MM.1S (cell line): ENCODE measurements around the gene ATP9A.

Source experiments
- DNase-seq: peaks from one replicate; pipeline ENCODE4 v3.0.0-alpha.2; 2015
- H2AFZ ChIP-seq: fragments of 300-600 bp; sonication (generic); 2 replicates; pipeline ENCODE4 v1.6.0; 2016; ENCODE audit warnings: antibody characterized with exemption, low read length
- H3F3A ChIP-seq: fragments of 300-600 bp; sonication (generic); 2 replicates; pipeline ENCODE4 v1.6.1; 2016; ENCODE audit warnings: mild to moderate bottlenecking, antibody characterized with exemption, low read length, moderate library complexity, mixed read lengths; ENCODE audit not compliant: insufficient read depth
- H3K27ac ChIP-seq: fragments of 300-600 bp; sonication (generic); 2 replicates; pipeline ENCODE4 v1.5.1; 2016; ENCODE audit warnings: mild to moderate bottlenecking, low read length
- H3K27me3 ChIP-seq: fragments of 300-600 bp; sonication (generic); replicated peaks from 2 replicates; pipeline ENCODE4 v1.6.0; 2016; ENCODE audit warnings: low read length; ENCODE audit not compliant: insufficient read depth
- H3K36me3 ChIP-seq: fragments of 300-600 bp; sonication (generic); replicated peaks from 2 replicates; pipeline ENCODE4 v1.6.1; 2016; ENCODE audit warnings: mild to moderate bottlenecking, low read length, mixed read lengths; ENCODE audit not compliant: insufficient read depth
- H3K4me1 ChIP-seq: fragments of 300-600 bp; sonication (generic); 2 replicates; pipeline ENCODE4 v1.6.1; 2016; ENCODE audit warnings: low read length, mixed read lengths
- H3K4me2 ChIP-seq: fragments of 300-600 bp; sonication (generic); 2 replicates; pipeline ENCODE4 v1.6.0; 2016; ENCODE audit warnings: low read depth, low read length
- H3K4me3 ChIP-seq: fragments of 300-600 bp; sonication (generic); 2 replicates; pipeline ENCODE4 v1.5.1; 2016; ENCODE audit warnings: low read length, mixed read lengths
- H3K79me2 ChIP-seq: fragments of 300-600 bp; sonication (generic); 2 replicates; pipeline ENCODE4 v1.6.1; 2016; ENCODE audit warnings: mixed run types, low read length, mixed read lengths
- H3K9ac ChIP-seq: fragments of 300-600 bp; sonication (generic); 2 replicates; pipeline ENCODE4 v1.6.1; 2016; ENCODE audit warnings: low read length, mixed read lengths
- H3K9me2 ChIP-seq: fragments of 300-600 bp; sonication (generic); replicated peaks from 2 replicates; pipeline ENCODE4 v1.6.1; 2016; ENCODE audit warnings: mild to moderate bottlenecking, low read length, mixed read lengths; ENCODE audit not compliant: insufficient read depth
- H3K9me3 ChIP-seq: fragments of 300-600 bp; sonication (generic); replicated peaks from 2 replicates; pipeline ENCODE4 v1.6.1; 2016; ENCODE audit warnings: mild to moderate bottlenecking, low read length, mixed read lengths; ENCODE audit not compliant: insufficient read depth
- H4K20me1 ChIP-seq: fragments of 300-600 bp; sonication (generic); 2 replicates; pipeline ENCODE4 v1.6.1; 2016; ENCODE audit warnings: mild to moderate bottlenecking, low read length, moderate library complexity, mixed read lengths; ENCODE audit not compliant: insufficient read depth
- CTCF ChIP-seq: fragments of 300-600 bp; sonication (generic); IDR thresholded peaks from 2 replicates; pipeline ENCODE4 v1.5.1; 2016; ENCODE audit warnings: antibody characterized with exemption, low read length, mixed read lengths
- EZH2 ChIP-seq: fragments of 300-600 bp; sonication (generic); optimal IDR thresholded peaks from 2 replicates; pipeline ENCODE3; 2017; ENCODE audit warnings: low read depth, mild to moderate bottlenecking, antibody characterized with exemption, low read length, mixed read lengths
- EZH2phosphoT487 ChIP-seq: fragments of 300-600 bp; sonication (generic); IDR thresholded peaks from 2 replicates; pipeline ENCODE4 v1.6.1; 2018; ENCODE audit warnings: antibody characterized with exemption, low read length

Gene ATP9A

GRCh38 chr20:51614687-51615086, 153.5 kb downstream of the ATP9A start:
- H3K27me3 ChIP-seq: no peaks in the 10 kb centered on the region
- TF ChIP-seq EZH2 (no peak), EZH2phosphoT487 (no peak), CTCF (no peak)
- no peak overlapping the region for H3K27ac ChIP-seq
- H3F3A ChIP-seq: no peaks in the 10 kb centered on the region
- no peak overlapping the region for H2AFZ ChIP-seq
- no peaks in the 10 kb centered on the region for H4K20me1 ChIP-seq
- H3K36me3 ChIP-seq: no peaks in the 10 kb centered on the region
- no peaks in the 10 kb centered on the region for H3K4me1 ChIP-seq
- no peak overlapping the region for H3K9ac ChIP-seq
- H3K4me3 ChIP-seq: no peak overlapping the region
- H3K9me2 ChIP-seq: no peaks in the 10 kb centered on the region
- H3K9me3 ChIP-seq: no peaks in the 10 kb centered on the region
- no peak for DNase-seq
- H3K79me2 ChIP-seq: no peaks in the 10 kb centered on the region
- no peak overlapping the region for H3K4me2 ChIP-seq

GRCh38 chr20:51613580-51613979, 154.6 kb downstream of the ATP9A start:
- Histone ChIP-seq H3K4me2 (no peak overlapping the region), H3K79me2 (no peaks in the 10 kb centered on the region), H3K4me1 (no peaks in the 10 kb centered on the region), H3K9me3 (no peaks in the 10 kb centered on the region), H4K20me1 (no peaks in the 10 kb centered on the region), H3K9me2 (no peaks in the 10 kb centered on the region), H3K36me3 (no peaks in the 10 kb centered on the region), H3K27me3 (no peaks in the 10 kb centered on the region), H2AFZ (no peak overlapping the region), H3K9ac (no peak overlapping the region), H3K27ac (no peak overlapping the region), H3K4me3 (no peak overlapping the region), H3F3A (no peaks in the 10 kb centered on the region)
- no peak for DNase-seq
- TF ChIP-seq EZH2: no peak
- no peak for TF ChIP-seq CTCF

- Histone ChIP-seq H3K9me3 (no peaks in the 10 kb centered on the region), H3K4me3 (no peak overlapping the region), H3K9ac (no peak overlapping the region), H3K9me2 (no peaks in the 10 kb centered on the region), H3K36me3 (no peaks in the 10 kb centered on the region), H3K79me2 (no peaks in the 10 kb centered on the region), H3F3A (no peaks in the 10 kb centered on the region), H4K20me1 (no peaks in the 10 kb centered on the region), H3K27ac (no peak overlapping the region), H2AFZ (no peak overlapping the region), H3K27me3 (no peaks in the 10 kb centered on the region), H3K4me2 (no peak overlapping the region), H3K4me1 (no peaks in the 10 kb centered on the region)
- no peak for DNase-seq
- no peak for TF ChIP-seq EZH2phosphoT487
- TF ChIP-seq EZH2: no peak
- TF ChIP-seq CTCF: no peak
Measured at GRCh38 chr20:51612896-51613295, 155.3 kb downstream of the ATP9A start.

- DNase-seq: no peak
- no peak overlapping the region for H3K9ac ChIP-seq
- no peaks in the 10 kb centered on the region for H3K36me3 ChIP-seq
- no peak for TF ChIP-seq CTCF
- TF ChIP-seq EZH2: no peak
- no peak for TF ChIP-seq EZH2phosphoT487
- no peaks in the 10 kb centered on the region for H3K27me3 ChIP-seq
- no peak overlapping the region for H3K4me2 ChIP-seq
- H3K9me2 ChIP-seq: no peaks in the 10 kb centered on the region
- H3K79me2 ChIP-seq: no peaks in the 10 kb centered on the region
- H2AFZ ChIP-seq: no peak overlapping the region
- H3F3A ChIP-seq: no peaks in the 10 kb centered on the region
- no peaks in the 10 kb centered on the region for H3K4me1 ChIP-seq
- no peaks in the 10 kb centered on the region for H3K9me3 ChIP-seq
- H3K4me3 ChIP-seq: no peak overlapping the region
- H4K20me1 ChIP-seq: no peaks in the 10 kb centered on the region
- no peak overlapping the region for H3K27ac ChIP-seq
Measured at GRCh38 chr20:51611625-51611890, 156.6 kb downstream of the ATP9A start.
